CMK (cell line): ENCODE measurements around the gene ZG16.
"Not testable (repeated sequence)": the region's sequence is repeated elsewhere in the genome, so short reads cannot be mapped to it uniquely, and the experiment has no call there.

Experiments used
- DNase-seq: peaks from one replicate; pipeline ENCODE4 v3.0.0-alpha.2; 2010; ENCODE audit warnings: low read depth

ZG16 gene

GRCh38 chr16:29787155-29787554 lies 9.1 kb downstream of the ZG16 start:
- DNase-seq, result not testable (repeated sequence)

- no peak for DNase-seq
These were observed 11.7 kb downstream of the ZG16 start for GRCh38 chr16:29789775-29790182.

DNA sequence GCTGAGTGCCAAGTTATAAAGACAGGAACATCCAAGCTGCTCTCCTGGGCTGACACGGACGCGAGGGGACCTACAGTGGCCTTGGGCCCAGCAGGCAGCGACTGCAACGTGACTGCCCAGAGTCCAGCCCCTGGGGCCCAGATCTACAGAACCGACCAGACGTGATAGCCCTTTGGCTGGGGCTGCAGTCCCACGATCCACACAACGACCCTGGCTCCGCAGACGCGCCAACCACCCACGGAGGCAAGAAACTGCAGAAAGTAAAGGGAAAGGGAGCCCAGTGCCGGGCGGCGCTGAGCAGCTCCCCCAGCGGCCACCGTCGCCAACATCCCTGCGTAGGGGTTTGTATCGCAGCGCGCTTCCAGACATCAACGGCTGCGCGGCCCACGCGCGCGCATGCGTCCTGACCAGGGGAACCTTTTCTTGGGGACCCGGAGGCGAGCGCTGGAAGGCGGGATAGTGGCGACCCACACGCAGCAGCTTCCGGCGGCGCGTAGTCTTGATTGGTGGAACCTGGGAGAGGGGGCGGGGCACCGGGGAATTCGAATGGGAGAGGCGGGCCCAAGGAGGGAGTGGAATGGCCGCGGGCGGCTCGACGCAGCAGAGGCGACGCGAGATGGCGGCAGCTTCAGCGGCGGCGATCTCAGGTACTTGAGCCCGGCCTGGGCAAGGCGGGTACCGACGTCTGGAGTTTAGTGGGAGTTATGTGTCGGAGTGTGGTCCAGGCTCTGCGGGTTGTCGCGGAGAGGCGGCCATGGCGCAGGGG lies 12.3 kb downstream of the ZG16 start, which contains the start of gene KIF22:
Gene KIF22 (plus strand): TSS at position 569 of the 766 bp plus-strand sequence. CDS start 9 bp downstream, at position 578.
- peak; percentile 97 for DNase-seq

- no peak for DNase-seq
These were observed 13.1 kb downstream of the ZG16 start for GRCh38 chr16:29790949-29791844.

GRCh38 chr16:29791845-29792807 lies 14.1 kb downstream of the ZG16 start:
- no peak for DNase-seq

- DNase-seq, result not testable (repeated sequence)
These were observed 15.1 kb downstream of the ZG16 start for GRCh38 chr16:29793153-29793552.

GRCh38 chr16:29794231-29794710 lies 16.2 kb downstream of the ZG16 start:
- DNase-seq, result no peak

- DNase-seq, result no peak
These were observed 24.4 kb downstream of the ZG16 start for GRCh38 chr16:29802416-29802935.

GRCh38 chr16:29804020-29804419 lies 26.0 kb downstream of the ZG16 start:
- DNase-seq, result no peak

GRCh38 chr16:29804455-29805231 lies 26.6 kb downstream of the ZG16 start:
- DNase-seq, result no peak

DNA sequence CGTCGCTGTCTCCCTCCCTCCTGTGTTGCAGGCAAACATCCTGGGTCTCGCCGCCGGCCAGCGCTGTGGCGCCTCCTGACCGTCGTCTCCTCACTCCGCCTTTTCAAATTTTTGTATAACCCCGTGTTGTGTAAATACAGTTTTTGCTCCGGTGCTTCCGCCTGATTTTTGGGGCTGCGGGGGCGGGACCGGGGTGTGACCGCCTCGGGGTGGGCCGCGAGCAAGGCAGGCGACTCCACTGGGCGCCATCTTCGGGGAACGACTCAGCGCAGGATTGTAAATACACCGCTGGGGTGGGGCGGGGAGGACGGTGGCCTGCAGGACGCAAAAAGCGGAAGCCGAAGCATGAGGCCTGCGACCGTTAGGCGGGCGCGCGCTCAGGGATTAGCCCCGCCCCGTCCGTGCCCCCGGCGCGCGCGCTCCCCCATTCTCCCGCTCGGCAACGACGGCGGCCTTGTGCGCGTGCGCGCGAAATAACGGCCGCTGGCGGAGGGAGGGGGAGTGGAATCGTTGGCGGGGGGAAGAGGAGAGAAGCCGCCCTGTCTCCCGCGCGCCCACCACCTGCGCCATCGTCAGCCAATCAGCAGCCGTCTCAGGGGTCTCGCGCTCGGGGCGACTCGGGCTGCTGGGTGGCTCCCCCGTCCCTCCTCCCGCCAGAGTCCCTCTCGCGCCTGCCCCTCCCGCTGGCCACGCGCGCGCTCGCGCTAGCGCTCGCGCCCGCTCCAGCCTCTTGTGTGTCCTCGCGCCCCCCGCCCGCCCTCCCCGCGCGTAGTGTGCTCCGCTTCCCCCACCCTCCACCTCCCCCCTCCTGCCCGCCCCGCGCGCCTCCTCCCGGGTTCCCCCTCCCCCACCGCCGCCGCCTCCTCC lies 27.4 kb downstream of the ZG16 start:
- peak; percentile 90 for DNase-seq

DNA sequence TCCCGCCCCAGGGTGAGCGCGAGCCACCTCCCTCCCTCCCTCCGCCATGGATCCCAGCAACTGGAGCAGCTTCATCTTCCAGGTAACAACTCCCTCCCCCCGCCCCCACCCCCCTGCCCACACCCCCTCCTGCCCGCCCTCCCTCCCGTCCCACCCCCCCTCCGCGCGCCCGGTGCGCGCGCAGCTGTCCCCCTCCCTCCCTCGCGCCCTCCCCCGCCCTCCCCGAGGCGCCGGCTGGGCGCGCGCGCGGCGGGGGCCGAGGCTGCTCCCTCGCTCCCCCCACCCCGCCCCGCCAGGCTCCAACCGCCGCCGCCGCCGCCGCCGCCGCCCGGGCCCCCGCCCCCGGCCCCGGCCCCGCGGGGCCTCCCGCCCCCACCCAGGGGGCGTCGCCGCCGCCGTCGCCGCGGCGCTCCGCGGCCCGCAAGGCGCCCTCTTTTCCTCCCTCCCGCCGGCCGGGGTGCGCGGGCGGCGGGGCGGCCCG lies 28.1 kb downstream of the ZG16 start, which contains the start of gene MAZ:
Gene MAZ (plus strand): TSS at position 431 of the 481 bp plus-strand sequence. CDS start 173 bp downstream, outside the sequence.
- peak; percentile 87 for DNase-seq

DNA sequence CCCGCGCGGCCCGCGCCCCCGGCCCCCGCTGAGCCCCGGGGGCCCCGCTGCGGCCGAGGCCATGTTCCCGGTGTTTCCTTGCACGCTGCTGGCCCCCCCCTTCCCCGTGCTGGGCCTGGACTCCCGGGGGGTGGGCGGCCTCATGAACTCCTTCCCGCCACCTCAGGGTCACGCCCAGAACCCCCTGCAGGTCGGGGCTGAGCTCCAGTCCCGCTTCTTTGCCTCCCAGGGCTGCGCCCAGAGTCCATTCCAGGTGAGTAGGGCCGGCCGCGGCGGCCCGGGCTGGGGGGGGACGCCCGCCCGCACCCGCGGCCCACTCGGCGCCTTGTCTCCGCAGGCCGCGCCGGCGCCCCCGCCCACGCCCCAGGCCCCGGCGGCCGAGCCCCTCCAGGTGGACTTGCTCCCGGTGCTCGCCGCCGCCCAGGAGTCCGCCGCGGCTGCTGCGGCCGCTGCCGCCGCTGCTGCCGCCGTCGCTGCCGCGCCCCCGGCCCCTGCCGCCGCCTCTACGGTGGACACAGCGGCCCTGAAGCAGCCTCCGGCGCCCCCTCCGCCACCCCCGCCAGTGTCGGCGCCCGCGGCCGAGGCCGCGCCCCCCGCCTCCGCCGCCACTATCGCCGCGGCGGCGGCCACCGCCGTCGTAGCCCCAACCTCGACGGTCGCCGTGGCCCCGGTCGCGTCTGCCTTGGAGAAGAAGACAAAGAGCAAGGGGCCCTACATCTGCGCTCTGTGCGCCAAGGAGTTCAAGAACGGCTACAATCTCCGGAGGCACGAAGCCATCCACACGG lies 28.8 kb downstream of the ZG16 start:
- DNase-seq, result no peak

GRCh38 chr16:29807426-29808218 lies 29.6 kb downstream of the ZG16 start:
- peak; percentile 69 for DNase-seq

GRCh38 chr16:29808219-29808900 lies 30.3 kb downstream of the ZG16 start:
- no peak for DNase-seq

- no peak for DNase-seq
These were observed 31.1 kb downstream of the ZG16 start for GRCh38 chr16:29809031-29809747.
